ENCODE measurements around the gene NDST1.

DNA sequence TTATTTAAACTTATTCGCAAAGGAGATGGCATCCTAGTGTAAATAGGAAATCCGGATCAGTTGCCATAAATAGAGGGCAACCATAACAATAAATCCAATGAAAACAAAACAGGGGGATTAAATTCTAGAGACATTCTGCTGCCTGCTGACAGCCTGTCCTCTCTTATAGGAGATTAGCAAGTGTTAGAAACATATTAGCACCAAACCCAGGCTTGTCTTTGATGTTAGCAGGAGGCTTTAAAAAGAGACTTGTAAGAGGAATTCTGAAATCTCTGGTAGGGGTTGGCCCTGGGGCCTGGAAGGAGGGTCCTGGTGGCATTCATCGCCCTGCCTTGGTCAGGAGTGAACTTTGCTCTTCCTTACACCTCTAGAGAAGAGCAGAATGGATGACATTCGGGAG is 21.6 kb downstream of the NDST1 start:
- TF ChIP-seq POLR2A (IDR thresholded peaks at IDR 0.05) (no peak), CTCF (IDR thresholded peaks at IDR 0.05 in 4 of 5, conservative IDR thresholded peaks at IDR 0.05 in 1 of 5) (no peak)

Measured in gastrocnemius medialis (tissue), 4 donors.